GM21515 (cell line): Measurements from ENCODE around the gene LARGE1.
"Not testable (repeated sequence)": the region's sequence is repeated elsewhere in the genome, so short reads cannot be mapped to it uniquely, and the experiment has no call there.

Experiments
- ATAC-seq: cut with Tn5 transposase; IDR thresholded peaks from one replicate; pipeline ENCODE4 v1.9.1; 2021; ENCODE audit not compliant: unreplicated experiment

LARGE1 gene

DNA sequence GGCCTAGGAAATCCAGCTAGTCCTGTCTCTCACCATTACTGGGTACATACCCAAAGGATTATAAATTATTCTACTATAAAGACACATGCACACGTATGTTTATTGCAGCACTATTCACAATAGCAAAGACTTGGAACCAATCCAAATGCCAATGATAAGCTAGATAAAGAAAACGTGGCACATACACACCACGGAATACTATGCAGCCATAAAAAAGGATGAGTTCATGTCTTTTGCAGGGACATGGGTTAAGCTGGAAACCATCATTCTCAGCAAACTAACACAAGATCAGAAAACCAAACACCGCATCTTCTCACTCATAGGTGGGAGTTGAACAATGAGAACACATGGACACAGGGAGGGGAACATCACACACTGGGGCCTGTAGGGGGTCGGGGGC, 61.6 kb downstream of the LARGE1 start:
- ATAC-seq = not testable (repeated sequence)

DNA sequence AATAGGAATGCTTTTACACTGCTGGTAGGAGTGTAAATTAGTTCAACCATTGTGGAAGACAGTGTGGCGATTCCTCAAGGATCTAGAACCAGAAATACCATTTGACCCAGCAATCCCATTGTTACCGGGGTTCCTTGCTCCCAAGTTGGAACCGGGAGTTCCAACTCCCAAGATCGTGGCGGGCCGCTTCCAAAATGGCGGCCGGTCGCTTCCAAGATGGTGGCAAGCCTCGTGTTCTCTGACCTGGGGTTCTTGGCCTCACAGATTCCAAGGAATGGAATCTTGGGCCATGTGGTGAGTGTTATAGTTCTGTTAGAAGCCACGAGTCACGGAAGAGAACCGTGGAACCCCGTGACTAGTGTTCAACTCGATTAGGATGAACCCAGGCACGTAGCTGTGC, 62.5 kb downstream of the LARGE1 start:
- not testable (repeated sequence) for ATAC-seq

GRCh38 chr22:33854724-33855123, 65.6 kb downstream of the LARGE1 start:
- no peak for ATAC-seq

GRCh38 chr22:33853200-33854097, 66.8 kb downstream of the LARGE1 start:
- ATAC-seq = no peak

DNA sequence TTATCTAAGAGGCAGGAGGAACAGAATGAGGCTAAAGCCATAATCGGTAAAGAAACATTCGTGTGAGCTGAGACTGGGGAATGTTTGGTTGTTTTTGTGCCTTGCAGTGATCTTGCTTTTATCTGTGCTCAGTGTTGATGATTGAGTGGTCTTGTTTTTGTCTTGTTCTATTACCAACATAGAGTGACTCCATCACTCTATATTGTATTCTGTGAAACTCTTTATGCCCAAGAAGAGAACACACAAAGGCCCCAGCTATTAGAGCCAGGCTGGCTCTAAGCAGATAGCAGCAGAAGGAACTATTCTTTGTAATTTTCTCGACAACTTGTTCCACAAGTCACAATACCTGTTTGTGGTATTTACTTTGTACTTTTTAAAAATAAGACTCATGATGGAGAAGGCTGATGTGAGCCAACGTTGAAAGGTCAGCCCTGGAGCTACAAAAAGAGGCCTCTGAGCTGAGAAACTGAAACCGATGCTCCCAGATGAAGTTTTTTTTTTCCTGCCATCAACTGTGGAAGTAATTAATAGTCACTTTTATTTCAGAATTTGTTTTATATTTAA, 68.4 kb downstream of the LARGE1 start:
- ATAC-seq = no peak

GRCh38 chr22:33851240-33851639, 69.0 kb downstream of the LARGE1 start:
- no peak for ATAC-seq

- no peak for ATAC-seq
Observed at GRCh38 chr22:33850724-33851123, 69.6 kb downstream of the LARGE1 start.

GRCh38 chr22:33850193-33850592, 70.1 kb downstream of the LARGE1 start:
- ATAC-seq = no peak

DNA sequence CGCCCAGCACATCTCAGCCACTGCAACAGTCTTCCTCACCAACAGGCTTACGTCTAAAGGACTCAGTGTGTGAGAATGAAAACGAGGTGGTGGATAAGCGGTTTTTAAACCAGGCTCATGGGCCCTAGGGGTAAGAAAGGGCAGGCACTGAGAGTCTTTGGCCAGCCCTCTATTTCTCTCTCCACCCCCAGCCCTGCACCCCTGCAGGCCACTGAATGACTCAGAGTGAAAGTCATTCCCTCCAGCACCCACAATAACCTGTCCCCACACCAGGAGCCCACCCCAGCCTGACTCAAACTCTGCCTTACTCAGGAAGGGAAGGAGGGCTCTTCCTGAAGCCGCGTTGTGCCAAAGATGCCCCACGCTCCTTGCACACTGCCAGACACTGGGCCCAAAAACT, 72.0 kb downstream of the LARGE1 start:
- no peak for ATAC-seq

GRCh38 chr22:33844273-33844672, 76.0 kb downstream of the LARGE1 start:
- no peak for ATAC-seq

GRCh38 chr22:33842421-33843094, 77.7 kb downstream of the LARGE1 start:
- peak; percentile 63 for ATAC-seq

DNA sequence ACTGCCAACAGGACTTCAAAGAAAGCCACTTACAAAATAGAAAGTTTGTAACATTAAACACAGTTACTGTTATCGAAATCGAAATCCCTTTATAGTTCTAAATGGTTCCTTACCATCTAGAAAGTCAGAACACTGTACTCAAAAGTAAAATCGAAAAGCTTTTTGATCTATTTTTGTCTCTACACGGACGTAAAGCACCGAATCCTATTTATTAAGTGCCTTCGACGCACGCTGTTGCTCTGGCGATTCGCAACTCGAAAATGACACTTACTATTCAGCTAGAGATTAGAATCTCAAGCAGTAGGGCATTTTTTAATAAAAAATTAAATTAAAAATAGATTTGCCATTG, 78.3 kb downstream of the LARGE1 start:
- ATAC-seq = peak; percentile 58

- ATAC-seq = peak; percentile 36
Observed at GRCh38 chr22:33841281-33842005, 78.8 kb downstream of the LARGE1 start.

DNA sequence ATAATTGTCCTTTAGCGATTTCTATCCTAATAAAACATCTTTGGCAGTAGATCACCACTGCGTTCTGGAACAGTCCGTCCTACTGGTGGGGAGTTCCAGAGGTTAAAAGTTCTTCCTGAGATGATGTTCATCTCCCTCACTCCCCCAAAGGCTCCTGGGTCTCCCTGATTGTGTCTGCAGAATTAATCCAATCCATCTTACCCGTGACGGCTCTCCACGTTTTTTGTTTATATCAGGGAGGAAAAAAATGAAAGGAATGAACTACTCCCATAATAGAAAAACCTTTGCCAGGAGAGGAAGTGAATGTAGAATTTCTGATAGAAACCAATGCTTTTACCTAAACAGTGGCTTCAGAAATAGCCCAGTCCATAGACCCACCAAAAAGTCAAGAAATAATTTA, 81.6 kb downstream of the LARGE1 start:
- ATAC-seq = no peak

DNA sequence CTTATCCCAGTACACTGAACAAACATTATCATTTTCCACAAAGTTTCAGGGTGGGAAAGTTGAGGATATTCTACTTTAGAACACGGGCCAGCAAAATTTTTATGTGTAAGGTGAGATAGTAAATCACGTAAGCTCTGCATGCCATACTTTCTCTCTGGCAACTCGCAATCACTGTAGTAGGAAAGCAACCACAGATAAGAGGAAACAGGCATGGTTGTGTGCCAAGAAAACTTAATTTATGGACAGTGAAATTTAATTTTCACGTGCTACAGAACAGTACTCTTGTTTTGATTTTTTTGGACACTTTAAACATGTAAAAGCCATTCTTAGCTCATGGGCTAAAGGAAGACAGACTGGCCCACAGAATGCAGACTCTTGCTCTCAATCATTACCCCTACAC, 82.5 kb downstream of the LARGE1 start:
- ATAC-seq = no peak

DNA sequence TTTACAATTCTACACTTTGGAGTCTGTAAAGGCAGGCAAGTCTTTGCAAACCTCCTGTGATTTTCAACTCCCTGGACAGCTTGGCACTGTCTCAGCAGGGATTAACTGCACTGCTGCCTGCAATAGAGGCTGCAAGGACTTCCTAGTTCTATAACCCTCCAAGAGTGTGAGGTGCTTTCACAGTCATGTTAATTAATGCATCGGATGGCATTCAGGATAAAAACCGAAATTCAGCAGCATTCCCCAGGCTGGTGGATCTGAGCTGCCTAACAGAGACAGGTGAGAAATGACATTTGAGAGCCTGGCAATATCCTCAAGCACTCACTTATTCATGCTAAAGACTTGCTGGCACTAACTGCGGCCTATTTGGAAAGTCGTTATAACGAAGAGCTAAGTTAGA, 85.0 kb downstream of the LARGE1 start:
- ATAC-seq = no peak

DNA sequence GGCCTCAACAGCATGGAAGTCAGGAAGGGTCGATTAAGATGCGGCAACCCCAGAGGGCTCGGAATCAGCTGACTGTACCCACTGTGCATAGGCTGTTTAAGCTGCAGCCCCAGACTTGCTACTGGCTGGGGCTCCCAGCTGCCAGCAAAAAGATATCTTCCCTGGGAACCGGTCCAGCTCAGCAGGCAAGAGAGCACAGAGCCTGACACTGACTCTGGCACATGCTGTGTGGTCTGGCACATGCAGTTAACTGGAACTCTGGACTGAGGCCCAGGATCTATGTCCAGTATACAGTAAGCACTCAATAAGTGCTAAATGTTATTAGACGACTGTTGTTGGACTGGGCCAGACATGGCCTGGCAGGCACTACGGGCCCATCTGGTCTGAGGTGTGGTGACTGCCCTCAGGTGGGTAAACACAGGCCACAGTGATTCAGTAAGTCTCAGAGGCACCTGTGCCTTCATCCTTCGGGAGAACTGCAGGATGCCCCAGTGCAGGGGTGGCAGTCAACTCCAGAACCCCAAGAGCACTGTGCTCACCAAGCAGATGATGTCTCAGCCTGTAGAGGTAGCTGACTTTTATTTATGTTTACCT, 87.6 kb downstream of the LARGE1 start:
- no peak for ATAC-seq

GRCh38 chr22:33831651-33832050, 88.6 kb downstream of the LARGE1 start:
- no peak for ATAC-seq

- no peak for ATAC-seq
Observed at GRCh38 chr22:33831207-33831606, 89.1 kb downstream of the LARGE1 start.

DNA sequence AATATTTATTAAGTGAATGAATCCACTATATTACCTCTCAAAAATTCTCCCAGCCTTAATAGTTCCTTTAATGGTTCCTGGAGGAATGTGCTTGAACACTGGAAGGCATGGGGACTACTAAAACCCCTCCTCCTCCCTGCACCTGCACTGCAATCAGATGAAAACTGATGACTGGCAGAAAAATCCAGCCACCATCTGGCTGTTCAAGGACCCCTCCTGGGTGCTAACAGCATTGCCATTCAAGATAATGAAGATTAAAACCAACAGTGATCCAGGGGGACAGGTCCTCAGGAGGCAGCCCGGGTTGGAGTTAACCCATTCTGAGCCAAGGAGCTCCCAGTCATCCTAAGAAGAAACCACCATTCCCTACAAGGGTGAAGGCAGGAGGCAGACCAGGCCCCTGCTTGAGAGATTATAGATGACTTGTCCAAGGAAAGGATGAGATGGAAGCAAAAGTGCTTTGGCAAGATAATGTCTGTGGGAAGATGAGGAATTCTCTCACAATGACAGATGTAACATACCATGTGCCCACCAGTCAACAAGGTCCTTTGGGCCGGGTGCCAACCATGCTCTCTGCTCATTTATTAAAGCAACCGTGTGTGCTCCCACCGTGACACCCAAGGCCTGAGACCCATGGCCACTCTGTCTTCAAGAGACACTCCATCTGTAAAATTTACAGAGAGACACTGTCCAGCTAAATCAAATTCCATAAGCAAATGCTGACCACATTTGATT, 90.6 kb downstream of the LARGE1 start:
- ATAC-seq = no peak
